Peyer's patch (tissue), 4 donors: ENCODE measurements around the gene MSI2.

Experiments used
- CTCF ChIP-seq, 6 experiments: fragments of 450-650 bp in 4 of 6; fragments of 200-600 bp in 2 of 6; sonication (generic) in 1 of 6; IDR thresholded peaks; one replicate each; pipeline ENCODE4 v1.5.1; 2017 to 2019; ENCODE audit warnings: antibody characterized with exemption in 6 of 6, mild to moderate bottlenecking in 3 of 6, moderate library complexity in 1 of 6
- POLR2A ChIP-seq, 2 donors: fragments of 450-650 bp; IDR thresholded peaks; one replicate each; pipeline ENCODE4 v1.5.1; 2017; ENCODE audit warnings: antibody characterized with exemption in 2 of 2, mild to moderate bottlenecking in 2 of 2, moderate library complexity in 2 of 2

- no peak for TF ChIP-seq POLR2A (IDR thresholded peaks at IDR 0.05)
- no peak for TF ChIP-seq CTCF (IDR thresholded peaks at IDR 0.05)
These were observed 246.5 kb downstream of the MSI2 start for GRCh38 chr17:57502811-57503241.
